RWPE2 (cell line): ENCODE data around the gene ZHX3.

Source experiments
- ATAC-seq: fragments of 200-7000 bp; cut with Tn5 transposase; 3 replicates; pipeline ENCODE4 v1.9.1; 2021; ENCODE audit warnings: low read depth
- DNase-seq: peaks from one replicate; pipeline ENCODE4 v3.0.0-alpha.2; 2020; ENCODE audit warnings: low spot score
- H3K27ac ChIP-seq: fragments of 450-650 bp; 2 replicates; pipeline ENCODE4 v1.5.1; 2017; ENCODE audit warnings: mild to moderate bottlenecking; ENCODE audit not compliant: poor library complexity, severe bottlenecking
- H3K27me3 ChIP-seq: fragments of 250-450 bp; sonication (Bioruptor Pico); 2 replicates; pipeline ENCODE4 v1.5.1; 2021; ENCODE audit warnings: mild to moderate bottlenecking, moderate library complexity; ENCODE audit not compliant: insufficient read depth, poor library complexity, severe bottlenecking
- H3K36me3 ChIP-seq: fragments of 250-450 bp; sonication (Bioruptor Pico); 2 replicates; pipeline ENCODE4 v1.5.1; 2020; ENCODE audit warnings: low read depth, mild to moderate bottlenecking, moderate library complexity
- H3K4me1 ChIP-seq: fragments of 250-450 bp; sonication (Bioruptor Pico); 2 replicates; pipeline ENCODE4 v1.5.1; 2021; ENCODE audit warnings: mild to moderate bottlenecking, moderate library complexity; ENCODE audit not compliant: insufficient read depth, poor library complexity, severe bottlenecking
- H3K4me3 ChIP-seq: fragments of 250-450 bp; sonication (Bioruptor Pico); 2 replicates; pipeline ENCODE4 v1.5.1; 2021; ENCODE audit warnings: mild to moderate bottlenecking, moderate library complexity; ENCODE audit not compliant: severe bottlenecking
- H3K9me3 ChIP-seq: fragments of 250-450 bp; sonication (Bioruptor Pico); 2 replicates; pipeline ENCODE4 v1.5.1; 2021; ENCODE audit warnings: mild to moderate bottlenecking, moderate library complexity; ENCODE audit not compliant: severe bottlenecking
- TF ChIP-seq, protein P1 (sequence below): fragments of 450-650 bp; IDR thresholded peaks from one replicate; pipeline ENCODE4 v1.5.1; 2017; ENCODE audit warnings: mild to moderate bottlenecking, moderate library complexity; ENCODE audit not compliant: poor library complexity, severe bottlenecking

The ZHX3 gene

DNA sequence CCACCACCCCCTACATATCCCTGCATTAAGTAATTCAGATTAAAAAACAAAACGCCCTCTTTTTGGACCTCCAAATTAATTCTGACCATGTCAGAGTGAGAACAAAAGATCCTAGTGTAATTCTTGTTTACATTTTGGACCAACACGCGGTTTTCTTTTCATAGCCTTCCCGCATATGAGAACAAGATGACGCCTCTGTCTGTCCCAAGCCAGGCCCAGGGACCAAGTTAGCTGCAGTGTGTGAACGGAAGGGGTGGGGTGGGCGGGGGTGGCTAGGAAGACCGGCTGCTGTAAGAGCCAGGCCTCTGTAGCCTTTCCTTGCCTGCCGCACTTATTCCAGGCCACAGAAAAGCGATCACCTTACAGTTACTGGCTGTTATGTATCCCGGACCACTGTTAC, 112.2 kb downstream of the ZHX3 start:
- Histone ChIP-seq H3K4me3 (no peak overlapping the region), H3K4me1 (no peaks in the 10 kb centered on the region), H3K9me3 (no peaks in the 10 kb centered on the region), H3K36me3 (peaks cover 29% of the 10 kb centered on the region), H3K27me3 (no peaks in the 10 kb centered on the region), H3K27ac (no peak overlapping the region)
- DNase-seq (no peak), ATAC-seq (no peak)
- TF ChIP-seq, protein P1, sequence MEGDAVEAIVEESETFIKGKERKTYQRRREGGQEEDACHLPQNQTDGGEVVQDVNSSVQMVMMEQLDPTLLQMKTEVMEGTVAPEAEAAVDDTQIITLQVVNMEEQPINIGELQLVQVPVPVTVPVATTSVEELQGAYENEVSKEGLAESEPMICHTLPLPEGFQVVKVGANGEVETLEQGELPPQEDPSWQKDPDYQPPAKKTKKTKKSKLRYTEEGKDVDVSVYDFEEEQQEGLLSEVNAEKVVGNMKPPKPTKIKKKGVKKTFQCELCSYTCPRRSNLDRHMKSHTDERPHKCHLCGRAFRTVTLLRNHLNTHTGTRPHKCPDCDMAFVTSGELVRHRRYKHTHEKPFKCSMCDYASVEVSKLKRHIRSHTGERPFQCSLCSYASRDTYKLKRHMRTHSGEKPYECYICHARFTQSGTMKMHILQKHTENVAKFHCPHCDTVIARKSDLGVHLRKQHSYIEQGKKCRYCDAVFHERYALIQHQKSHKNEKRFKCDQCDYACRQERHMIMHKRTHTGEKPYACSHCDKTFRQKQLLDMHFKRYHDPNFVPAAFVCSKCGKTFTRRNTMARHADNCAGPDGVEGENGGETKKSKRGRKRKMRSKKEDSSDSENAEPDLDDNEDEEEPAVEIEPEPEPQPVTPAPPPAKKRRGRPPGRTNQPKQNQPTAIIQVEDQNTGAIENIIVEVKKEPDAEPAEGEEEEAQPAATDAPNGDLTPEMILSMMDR, result no peak

DNA sequence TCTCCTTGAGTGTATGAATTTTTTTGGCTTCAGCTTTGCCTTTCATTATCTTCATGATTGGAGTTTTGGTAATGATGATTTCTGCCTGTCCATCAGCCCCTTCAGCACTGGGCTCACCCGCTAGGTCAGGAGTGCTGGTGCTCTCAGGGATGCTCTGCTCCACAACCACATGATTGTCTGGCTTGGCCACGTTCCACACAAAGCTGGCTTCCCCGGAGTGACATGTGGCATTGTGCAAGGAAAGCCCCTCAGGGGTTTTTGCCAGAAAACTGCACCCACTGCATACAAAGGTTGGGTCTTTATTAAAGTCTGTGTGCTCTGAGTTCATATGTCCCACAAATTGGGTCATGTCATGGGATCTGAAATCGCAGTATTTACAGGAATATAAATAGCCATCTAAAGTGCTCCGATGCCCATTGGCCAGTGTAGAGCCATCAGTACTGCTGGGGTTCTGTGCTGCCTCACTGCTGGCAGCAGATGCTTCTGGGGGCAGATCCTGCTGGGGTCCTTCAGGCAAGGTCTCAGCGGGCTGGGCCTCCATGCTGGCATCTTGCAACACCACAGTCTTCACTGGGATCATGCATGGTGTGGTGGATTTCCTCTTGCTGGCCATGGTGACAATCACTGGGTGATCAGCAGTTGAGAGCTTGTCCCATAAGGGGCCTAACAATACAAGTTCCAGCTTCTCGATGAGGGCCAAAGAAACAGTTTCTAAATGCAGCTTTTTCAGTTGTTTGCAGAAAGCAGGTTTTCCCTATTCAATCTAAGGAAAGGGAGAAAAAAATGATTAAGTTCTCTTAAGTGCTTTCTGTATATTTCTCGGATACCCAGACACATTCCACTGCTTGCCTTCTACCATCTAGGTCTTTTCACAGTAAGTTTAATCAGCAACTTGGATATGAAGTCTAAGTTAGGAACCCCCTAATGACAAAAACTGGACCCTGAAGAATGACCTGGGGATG, 112.9 kb downstream of the ZHX3 start:
- ATAC-seq, result no peak

DNA sequence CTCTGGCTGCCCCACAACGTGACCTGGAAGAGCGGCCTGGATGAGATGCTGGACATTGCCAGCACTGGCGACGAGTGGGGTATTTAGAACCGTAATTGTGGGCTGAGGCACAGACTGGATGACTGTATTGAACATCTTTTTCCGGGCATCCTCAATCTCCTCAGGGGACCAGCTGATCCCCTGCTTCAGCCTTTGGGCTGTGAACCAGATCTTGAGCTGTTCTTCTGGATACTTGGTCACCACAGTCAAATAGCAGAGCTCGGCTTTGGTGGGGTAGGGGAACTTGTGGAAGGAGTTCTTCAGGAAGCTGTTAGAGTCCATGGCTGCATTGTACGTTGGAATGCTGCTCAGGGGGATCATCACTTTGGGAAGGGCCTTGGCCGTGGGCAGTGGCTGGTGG, 113.9 kb downstream of the ZHX3 start:
- Histone ChIP-seq H3K27me3 (no peaks in the 10 kb centered on the region), H3K4me1 (no peaks in the 10 kb centered on the region), H3K36me3 (peaks cover 44% of the 10 kb centered on the region), H3K4me3 (no peak overlapping the region), H3K27ac (no peak overlapping the region), H3K9me3 (peaks cover 7% of the 10 kb centered on the region)
- TF ChIP-seq, protein P1, result no peak
- peak; percentile 61 for DNase-seq
- no peak for ATAC-seq

More for the DNA sequence above, 112.9 kb downstream of the ZHX3 start:
- peaks cover 36% of the 10 kb centered on the region for H3K36me3 ChIP-seq
- H3K27ac ChIP-seq, result no peak overlapping the region
- H3K4me3 ChIP-seq, result no peak overlapping the region
- TF ChIP-seq, protein P1, result no peak
- DNase-seq, result peak; percentile 69
- H3K4me1 ChIP-seq, result no peaks in the 10 kb centered on the region
- no peaks in the 10 kb centered on the region for H3K9me3 ChIP-seq
- H3K27me3 ChIP-seq, result no peaks in the 10 kb centered on the region

DNA sequence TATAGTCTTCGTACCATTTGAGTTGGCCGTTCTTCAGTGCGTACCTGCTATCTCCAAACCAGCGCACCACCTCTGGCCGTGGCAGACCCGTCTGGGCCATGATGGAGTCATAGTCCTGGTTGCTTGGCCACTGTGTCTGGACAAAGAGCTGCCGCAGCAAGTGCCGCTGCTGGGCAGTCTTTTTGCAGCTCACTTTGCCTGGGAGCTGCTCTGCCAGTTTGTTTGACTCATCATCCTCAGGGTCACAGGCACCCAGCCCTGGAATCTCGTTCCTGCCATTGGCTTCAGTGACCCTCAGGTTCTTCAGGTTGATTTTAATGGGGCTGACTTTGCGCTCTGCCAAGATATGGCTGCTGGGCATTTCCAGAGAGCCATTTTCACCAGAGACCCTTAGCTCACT, 115.1 kb downstream of the ZHX3 start:
- no peaks in the 10 kb centered on the region for H3K27me3 ChIP-seq
- TF ChIP-seq, protein P1, result no peak
- no peak overlapping the region for H3K4me3 ChIP-seq
- ATAC-seq (no peak), DNase-seq (no peak)
- H3K27ac ChIP-seq, result no peak overlapping the region
- H3K9me3 ChIP-seq, result peaks cover 14% of the 10 kb centered on the region
- peaks cover 52% of the 10 kb centered on the region for H3K36me3 ChIP-seq
- no peaks in the 10 kb centered on the region for H3K4me1 ChIP-seq

DNA sequence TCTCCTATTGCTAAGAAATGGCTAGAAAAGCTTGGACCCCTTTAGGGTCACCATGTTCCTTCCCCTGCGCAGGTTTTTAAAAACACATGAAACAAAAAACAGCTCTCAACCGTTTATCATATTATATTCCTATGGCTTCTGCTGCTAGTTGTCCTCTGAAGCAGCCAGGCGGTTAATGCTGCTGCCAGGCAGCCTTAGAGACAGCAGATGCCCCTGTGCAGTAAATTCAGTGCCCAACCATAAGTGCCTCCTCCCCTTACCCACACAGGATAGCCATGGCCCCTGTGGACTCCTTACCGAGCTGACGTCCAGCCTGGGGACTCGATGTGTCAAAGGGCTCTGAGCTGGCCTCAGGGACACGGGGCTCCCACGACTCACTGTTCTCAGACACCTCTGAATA, 115.8 kb downstream of the ZHX3 start:
- Histone ChIP-seq H3K4me3 (no peak overlapping the region), H3K4me1 (no peaks in the 10 kb centered on the region), H3K9me3 (peaks cover 14% of the 10 kb centered on the region), H3K36me3 (peaks cover 52% of the 10 kb centered on the region), H3K27ac (no peak overlapping the region), H3K27me3 (no peaks in the 10 kb centered on the region)
- TF ChIP-seq, protein P1, result no peak
- DNase-seq (no peak), ATAC-seq (peak; percentile 26; the same call in 2 of the 3 replicates)
